Gastroesophageal sphincter (tissue), 3 donors: ENCODE data around the gene SHISAL2A.

Experiments used
- CTCF ChIP-seq, 4 experiments: fragments of 200-600 bp in 2 of 4; fragments of 450-650 bp in 2 of 4; sonication (generic) in 1 of 4; IDR thresholded peaks; one replicate each; pipeline ENCODE4 v1.5.1; 2017 to 2019; ENCODE audit warnings: antibody characterized with exemption in 4 of 4, mild to moderate bottlenecking in 2 of 4, moderate library complexity in 2 of 4
- POLR2A ChIP-seq, 2 donors: fragments of 450-650 bp; IDR thresholded peaks; one replicate each; pipeline ENCODE4 v1.6.1; 2017; ENCODE audit warnings: antibody characterized with exemption in 2 of 2, mild to moderate bottlenecking in 2 of 2, moderate library complexity in 1 of 2

DNA sequence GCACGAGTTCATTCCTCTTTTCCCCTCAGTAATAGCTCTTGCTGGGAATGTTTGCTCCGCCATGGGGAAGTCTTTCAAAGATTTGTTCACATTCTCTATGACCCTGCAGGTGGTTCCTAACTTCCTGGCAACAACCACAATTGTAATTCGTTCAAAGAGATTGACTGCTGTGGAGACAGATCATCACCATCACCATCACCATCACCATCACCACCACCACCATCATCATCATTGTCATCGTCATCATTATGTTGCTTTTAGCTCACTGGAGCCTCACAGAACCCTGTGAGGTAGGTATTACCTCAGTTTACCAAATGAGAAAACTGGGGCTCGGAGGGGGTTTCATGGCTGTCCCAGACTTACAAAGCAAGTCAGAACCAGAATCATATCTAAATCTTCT is 34.3 kb downstream of the SHISAL2A start:
- TF ChIP-seq POLR2A (IDR thresholded peaks at IDR 0.05) (no peak), CTCF (IDR thresholded peaks at IDR 0.05) (no peak)
